ENCODE measurements around the gene SLC26A3.

SLC26A3 gene

GRCh38 chr7:107815254-107815882 lies 12.3 kb upstream of the SLC26A3 start:
- no peak for DNase-seq

- DNase-seq, result no peak
Measured at GRCh38 chr7:107813524-107813923, 10.5 kb upstream of the SLC26A3 start.

- DNase-seq, result no peak
Measured at GRCh38 chr7:107811934-107812333, 8.9 kb upstream of the SLC26A3 start.

GRCh38 chr7:107810626-107811025 lies 7.6 kb upstream of the SLC26A3 start:
- DNase-seq, result no peak

GRCh38 chr7:107809179-107809578 lies 6.2 kb upstream of the SLC26A3 start:
- no peak for DNase-seq

GRCh38 chr7:107799647-107800264 lies 3.3 kb downstream of the SLC26A3 start:
- DNase-seq, result no peak

- DNase-seq, result no peak
Measured at GRCh38 chr7:107792364-107792763, 10.7 kb downstream of the SLC26A3 start.

- no peak for DNase-seq
Measured at GRCh38 chr7:107789647-107790046, 13.4 kb downstream of the SLC26A3 start.

- no peak for DNase-seq
Measured at GRCh38 chr7:107788662-107789061, 14.4 kb downstream of the SLC26A3 start.

GRCh38 chr7:107788216-107788615 lies 14.8 kb downstream of the SLC26A3 start:
- no peak for DNase-seq

- DNase-seq, result no peak
Measured at GRCh38 chr7:107785926-107786325, 17.1 kb downstream of the SLC26A3 start.

- DNase-seq, result no peak
Measured at GRCh38 chr7:107785170-107785569, 17.9 kb downstream of the SLC26A3 start.

- no peak for DNase-seq
Measured at GRCh38 chr7:107783648-107784047, 19.4 kb downstream of the SLC26A3 start.

- DNase-seq, result no peak
Measured at GRCh38 chr7:107782374-107782773, 20.6 kb downstream of the SLC26A3 start.

GRCh38 chr7:107779647-107780099 lies 23.4 kb downstream of the SLC26A3 start:
- no peak for DNase-seq

GRCh38 chr7:107778283-107778682 lies 24.7 kb downstream of the SLC26A3 start:
- no peak for DNase-seq

GRCh38 chr7:107777702-107778101 lies 25.3 kb downstream of the SLC26A3 start:
- DNase-seq, result no peak

- no peak for DNase-seq
Measured at GRCh38 chr7:107773027-107773426, 30.0 kb downstream of the SLC26A3 start.

- no peak for DNase-seq
Measured at GRCh38 chr7:107768263-107768662, 34.8 kb downstream of the SLC26A3 start.

- no peak for DNase-seq
Measured at GRCh38 chr7:107767391-107767790, 35.6 kb downstream of the SLC26A3 start.

- DNase-seq, result no peak
Measured at GRCh38 chr7:107758667-107759066, 44.4 kb downstream of the SLC26A3 start.

GRCh38 chr7:107754642-107755041 lies 48.4 kb downstream of the SLC26A3 start:
- no peak for DNase-seq

GRCh38 chr7:107751113-107751512 lies 51.9 kb downstream of the SLC26A3 start:
- DNase-seq, result no peak

- DNase-seq, result no peak
Measured at GRCh38 chr7:107746006-107746405, 57.0 kb downstream of the SLC26A3 start.

GRCh38 chr7:107744345-107744750 lies 58.7 kb downstream of the SLC26A3 start:
- no peak for DNase-seq
